Activated CD4-positive, alpha-beta T cell treated with anti-CD3 and anti-CD28 coated beads, Interleukin-2, amount 50 U/mL, for 4 hours (primary cell): ENCODE results near the gene TTC7B.

Experiments
- DNase-seq, 2 experiments: peaks; one replicate each; pipeline ENCODE4 v3.0.0-alpha.2; 2020

The TTC7B gene

DNA sequence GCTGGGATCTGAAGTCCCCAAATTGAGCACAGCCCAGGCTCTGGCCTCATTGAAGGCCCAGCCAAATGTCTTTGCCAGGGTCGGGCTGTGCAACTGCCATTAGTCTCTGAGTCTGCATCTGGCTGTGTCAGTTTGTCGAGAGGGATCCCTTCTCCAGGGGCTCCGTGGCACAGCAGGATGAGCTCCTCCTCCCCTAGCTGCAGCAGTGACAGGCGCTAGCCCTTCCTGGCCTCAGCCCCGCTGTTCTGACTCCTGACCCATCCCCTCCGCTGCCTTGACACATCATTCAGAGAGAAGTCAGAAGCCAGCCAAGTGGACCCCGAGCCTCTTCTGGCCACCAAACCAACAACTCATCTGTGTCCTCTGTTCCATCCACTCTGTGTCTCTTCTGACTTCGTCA, 231.1 kb downstream of the TTC7B start:
- DNase-seq: no peak

GRCh38 chr14:90583916-90584605, 232.2 kb downstream of the TTC7B start:
- no peak for DNase-seq

GRCh38 chr14:90583427-90583826, 232.8 kb downstream of the TTC7B start:
- no peak for DNase-seq

DNA sequence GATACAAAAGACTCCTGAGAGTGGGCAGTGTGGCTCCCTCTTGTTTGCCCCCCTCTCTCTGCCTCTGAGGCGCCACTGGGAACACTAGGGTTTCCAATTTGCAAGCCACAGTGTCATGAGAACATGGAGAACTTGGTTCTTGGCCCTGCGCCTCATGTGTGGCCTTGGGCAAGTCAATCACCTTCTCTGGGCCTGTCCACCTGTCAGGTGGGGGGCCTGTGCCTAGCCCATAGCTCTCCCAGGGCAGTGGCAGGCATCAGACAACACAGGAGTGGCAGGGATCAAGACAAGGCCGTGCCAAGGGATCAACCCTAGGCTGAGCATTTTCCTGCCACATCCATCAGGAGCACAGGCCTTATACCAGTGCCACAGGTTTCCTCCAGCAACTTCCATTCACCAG, 234.1 kb downstream of the TTC7B start:
- DNase-seq: no peak

- no peak for DNase-seq
These were observed 234.5 kb downstream of the TTC7B start for GRCh38 chr14:90581745-90582144.

DNA sequence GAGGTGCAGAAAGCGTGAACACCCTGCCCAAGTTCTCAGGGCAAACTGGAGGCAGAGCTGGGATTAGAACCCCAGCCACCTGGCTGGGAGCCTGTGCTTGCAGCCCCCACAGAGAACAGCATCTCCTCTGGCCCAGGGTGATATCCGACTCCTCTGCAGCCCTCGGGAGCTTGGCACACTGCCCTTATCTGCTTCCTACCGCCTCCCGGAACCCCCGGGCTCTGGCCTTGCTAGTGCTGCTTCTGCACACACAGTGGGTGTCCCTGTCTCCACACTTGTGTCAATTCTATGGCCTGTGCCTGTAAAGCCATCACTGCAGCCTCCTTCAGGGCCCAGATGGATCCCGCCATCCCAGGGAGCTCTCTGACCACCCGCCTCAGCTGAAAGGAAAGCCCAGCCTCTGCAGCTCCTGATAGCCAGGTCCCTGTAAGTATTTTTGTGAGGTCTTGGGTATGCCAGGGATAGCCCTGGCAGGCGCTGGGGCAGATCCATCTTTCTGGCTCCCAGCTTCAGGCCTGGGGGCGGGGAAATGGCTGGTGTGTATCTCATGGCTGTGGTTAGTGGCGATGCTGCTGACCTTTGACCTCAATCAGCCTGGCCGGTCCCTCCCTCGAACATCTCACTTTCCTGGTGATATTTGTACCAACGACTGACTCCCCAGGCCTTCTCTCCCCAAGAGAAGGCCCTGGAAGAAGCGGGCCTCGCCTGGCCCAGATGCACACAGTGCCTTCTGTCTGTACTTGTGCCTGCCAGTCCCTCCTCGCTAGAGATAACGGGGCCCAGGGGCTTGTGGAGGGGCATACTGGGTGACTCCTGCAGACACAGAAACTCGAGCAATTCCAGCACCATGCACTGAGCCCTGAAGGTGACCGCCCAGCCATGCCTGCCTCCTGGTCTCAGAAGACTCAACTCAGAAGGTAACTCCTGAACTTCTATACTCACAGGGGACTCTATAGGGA, 235.6 kb downstream of the TTC7B start:
- DNase-seq: no peak

- no peak for DNase-seq
These were observed 236.4 kb downstream of the TTC7B start for GRCh38 chr14:90579816-90580215.

DNA sequence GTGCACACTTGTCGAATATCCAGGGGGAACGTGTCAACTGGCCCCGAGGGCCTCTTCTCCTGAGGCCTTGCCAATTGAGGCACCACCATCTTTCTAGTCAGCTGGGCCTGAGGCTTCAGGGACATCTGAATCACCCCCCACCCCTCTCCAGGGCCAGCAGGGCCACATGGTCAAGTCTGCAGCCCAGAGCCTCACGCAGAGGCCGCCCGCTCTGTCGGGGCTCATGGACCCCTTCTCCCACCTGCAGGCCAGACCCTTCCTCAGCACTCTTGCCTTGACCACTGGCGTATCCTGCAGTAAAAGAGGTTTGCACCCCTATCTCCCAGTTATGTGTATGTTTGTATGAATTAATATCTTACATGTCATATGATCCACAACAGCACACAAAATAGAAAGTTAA, 237.1 kb downstream of the TTC7B start:
- no peak for DNase-seq

- DNase-seq: no peak
These were observed 237.8 kb downstream of the TTC7B start for GRCh38 chr14:90578283-90578985.

DNA sequence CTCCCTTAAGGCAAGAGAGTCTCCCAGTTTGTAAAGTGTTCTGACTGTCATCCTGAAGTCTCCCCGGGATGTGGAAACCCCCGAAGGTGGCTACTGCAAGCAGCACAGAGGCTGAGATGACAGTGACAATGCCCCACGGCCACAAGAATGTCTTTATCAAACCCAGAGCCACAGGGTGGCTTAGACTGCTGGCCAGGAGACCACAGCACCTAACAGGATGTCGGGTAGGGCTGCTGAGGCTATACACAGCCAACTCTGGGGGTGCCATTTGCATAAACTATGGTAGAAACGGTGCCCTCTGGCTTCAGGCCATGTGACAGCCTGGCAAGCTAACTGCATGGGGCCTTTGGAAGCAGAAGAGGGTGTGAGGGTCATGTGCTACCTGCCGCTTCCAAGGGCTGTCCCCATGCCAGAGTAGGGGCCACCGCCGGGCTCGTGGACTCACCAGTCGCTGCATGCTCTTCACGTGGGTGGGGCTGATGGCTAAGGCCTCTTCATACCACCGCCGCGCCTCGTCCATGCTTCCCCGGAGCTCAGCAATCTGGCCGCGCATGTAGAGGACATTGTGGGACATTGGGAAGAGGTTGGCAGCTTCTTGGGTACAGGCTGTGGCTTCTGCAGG, 238.5 kb downstream of the TTC7B start:
- DNase-seq: no peak

DNA sequence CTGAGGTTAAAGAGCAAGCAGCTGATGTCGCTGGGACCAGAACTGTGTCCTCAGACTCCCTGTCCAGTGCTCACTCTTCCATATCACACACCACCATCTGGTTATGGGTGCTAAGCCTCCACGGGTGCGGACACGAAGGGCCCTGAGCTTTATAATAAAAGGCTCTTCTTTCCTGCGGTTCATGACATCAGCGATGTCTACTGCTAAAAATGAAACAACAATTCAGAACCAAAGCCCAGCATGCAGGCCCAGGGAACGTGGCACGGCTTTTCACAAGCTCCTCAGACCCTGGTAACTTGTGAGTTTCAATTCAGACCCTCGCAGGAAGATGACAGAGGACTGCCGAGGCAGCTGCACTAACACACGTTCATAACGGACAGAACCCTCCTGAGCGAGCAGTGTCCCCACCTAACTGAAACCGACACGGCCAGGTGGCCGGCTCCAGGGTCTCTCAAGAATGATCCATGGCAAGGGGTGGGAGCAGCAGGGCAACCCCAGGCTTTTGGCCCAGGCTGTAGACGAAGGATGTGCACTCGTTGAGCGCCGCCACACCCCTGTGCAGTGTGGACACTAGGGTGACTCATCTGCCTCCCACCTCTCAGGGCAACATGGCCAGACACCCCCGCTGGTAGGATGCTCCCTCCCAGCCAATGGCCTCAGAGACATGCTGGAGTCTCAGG, 239.1 kb downstream of the TTC7B start:
- no peak for DNase-seq

- no peak for DNase-seq
These were observed 239.6 kb downstream of the TTC7B start for GRCh38 chr14:90576581-90576980.

DNA sequence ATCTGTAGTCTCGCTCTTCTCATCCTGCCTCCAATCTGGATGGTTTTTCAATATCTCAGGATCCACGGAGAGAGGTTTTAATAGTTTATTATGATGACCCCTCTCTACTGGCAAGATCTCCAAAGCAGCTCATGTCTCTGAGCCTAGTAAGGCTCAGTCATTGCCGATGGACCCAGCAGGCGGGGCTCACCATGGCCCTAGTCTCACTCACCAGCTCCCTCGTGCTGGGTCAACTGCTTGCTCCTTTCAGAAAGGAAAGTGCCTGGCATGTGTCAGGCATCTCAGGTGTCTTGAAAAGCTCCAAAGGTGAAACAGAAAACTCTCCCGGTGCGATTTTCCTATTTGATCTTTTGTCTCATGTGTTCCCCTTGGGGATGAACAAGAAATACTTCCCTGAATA, 240.4 kb downstream of the TTC7B start:
- DNase-seq: no peak

DNA sequence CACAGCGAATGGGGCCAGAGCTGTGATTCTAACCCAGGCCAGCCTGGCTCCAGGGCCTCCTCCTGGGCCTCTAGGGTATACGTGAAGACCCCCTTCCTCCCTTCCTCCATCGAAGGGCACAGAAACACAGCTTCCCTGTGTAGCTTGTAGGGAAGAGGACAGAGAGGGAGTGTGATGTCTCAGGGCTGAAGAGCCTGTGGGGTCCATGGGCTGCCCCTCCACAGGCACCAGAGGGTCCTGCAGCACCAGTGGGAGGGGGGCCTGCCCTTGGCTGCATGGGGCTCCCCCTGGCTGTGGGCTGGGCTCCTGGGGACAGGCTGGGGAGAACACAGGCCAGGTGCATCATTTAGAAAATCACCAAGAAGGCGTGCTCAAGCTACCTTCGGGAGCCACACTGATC, 240.9 kb downstream of the TTC7B start:
- no peak for DNase-seq

DNA sequence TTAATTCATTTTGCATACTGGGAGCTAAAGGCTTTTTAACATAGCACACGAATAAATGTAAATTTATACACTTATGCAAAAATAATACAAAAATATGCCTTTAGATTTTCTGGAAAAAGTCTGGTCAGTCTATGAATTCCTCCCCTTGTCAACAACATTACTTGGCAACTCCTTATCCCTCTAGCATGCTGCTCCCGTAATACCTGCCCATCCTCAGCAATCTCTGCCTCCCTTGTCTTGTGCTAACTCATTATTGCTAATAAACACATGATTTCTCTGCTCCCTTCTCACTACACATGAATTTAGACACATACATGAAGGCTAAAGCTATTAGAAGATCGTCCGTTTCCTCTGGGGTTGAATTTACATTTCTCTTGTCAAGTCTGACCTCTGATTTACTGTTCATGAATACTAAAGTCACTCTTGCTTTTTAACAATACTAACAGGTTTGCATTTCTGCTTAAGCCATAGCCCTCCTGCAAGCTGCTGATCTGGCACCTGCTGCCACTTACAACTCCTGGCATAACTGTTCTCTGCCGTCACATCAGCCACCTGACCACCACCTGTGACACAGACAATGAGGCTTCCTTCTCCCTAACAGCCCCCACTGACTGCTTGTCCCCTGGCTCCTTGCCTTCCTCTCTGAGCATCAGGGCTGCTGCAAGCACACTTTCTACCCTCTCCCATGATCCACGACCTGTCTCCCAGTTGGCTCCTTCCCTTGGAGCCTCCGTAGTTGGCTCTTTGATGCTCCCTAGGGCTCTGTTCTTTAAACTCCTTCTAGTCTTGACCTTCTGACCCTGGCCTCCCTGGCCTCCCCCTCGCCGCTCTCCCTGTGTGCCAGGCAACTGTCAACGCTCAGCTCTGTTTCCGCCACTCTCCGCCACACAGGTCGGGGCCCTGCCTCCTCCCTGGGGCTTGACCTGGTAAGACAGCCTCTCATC, 241.8 kb downstream of the TTC7B start:
- no peak for DNase-seq

DNA sequence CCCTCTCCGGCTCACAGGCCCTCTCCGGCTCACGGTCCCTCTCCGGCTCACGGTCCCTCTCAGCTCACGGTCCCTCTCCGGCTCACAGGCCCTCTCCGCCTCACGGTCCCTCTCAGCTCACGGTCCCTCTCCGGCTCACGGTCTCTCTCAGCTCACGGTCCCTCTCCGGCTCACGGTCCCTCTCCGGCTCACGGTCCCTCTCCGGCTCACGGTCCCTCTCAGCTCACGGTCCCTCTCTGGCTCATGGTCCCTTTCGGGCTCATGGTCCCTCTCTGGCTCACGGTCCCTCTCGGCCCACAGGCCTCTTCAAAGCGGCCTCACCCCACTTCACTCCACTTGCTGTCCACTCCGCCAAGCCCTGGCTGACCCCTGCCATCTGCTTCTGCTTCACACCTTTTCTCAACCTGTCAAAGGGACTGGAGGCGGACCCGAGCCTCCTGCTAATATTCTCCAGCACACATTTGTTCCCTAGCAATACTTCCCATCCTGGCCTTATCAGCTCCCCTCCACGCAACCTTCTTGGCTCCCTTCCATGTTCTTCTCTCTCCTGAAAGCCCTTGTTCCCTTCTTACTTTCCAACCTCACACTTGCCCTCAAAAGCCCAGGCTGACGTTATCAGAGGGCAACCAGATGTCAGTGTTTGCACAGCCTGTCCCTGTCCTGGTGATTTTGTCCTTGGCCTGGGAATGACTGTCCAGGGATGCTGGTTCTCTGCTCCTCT, 242.7 kb downstream of the TTC7B start:
- no peak for DNase-seq

DNA sequence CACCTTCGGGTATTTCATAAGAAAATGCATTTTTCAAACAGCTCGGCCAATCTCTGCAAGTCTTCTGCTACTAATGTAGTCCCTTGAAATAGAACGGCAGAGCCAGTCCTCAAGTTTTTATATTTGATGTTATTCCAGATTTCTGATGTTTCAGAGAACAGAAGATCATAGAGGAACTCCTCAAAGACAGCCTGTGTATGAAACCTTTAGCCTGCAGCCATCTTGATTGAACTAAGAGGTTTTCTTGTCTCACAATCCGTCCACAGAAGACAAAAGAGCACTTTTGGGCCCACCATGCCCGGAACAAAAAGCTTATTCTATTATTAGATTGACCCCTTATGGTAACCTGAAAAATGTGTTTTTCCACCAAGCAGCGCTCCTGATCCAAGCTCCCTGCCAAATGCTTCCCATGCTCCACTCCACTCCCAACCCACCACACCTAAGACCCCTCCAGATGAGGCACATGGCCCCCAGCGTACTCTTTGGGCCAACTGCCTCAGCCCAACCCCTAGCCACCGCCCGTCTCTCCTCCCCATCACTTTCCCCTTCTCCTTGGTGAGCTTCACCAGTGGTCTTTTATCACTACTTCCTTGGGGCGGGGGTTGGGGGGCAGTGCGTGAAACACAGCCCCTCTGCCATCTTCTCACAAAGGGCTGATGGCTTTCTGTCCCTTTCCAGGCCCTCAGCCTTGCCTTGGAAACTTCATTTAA, 243.6 kb downstream of the TTC7B start:
- DNase-seq: no peak

GRCh38 chr14:90571149-90571947, 244.9 kb downstream of the TTC7B start:
- DNase-seq: no peak

- no peak for DNase-seq
These were observed 245.8 kb downstream of the TTC7B start for GRCh38 chr14:90570461-90570860.
